H1 (cell line): ENCODE data around the gene ADAMTS9. TPM values are rescaled to one million over a fixed set of nuclear protein-coding genes. Genes with fewer than 3 reads are reported as not detected.

Experiments used
- CHD2 ChIP-seq: IDR thresholded peaks from 2 replicates; pipeline ENCODE4 v1.6.1; 2012; ENCODE audit warnings: low read length, improper control_type of control experiment
- HDAC2 ChIP-seq, 2 experiments: fragments of 300-600 bp in 1 of 2; sonication (generic) in 1 of 2; IDR thresholded peaks; 2 replicates each; pipeline ENCODE4 v1.6.1; 2011 to 2012; ENCODE audit warnings: low read depth in 2 of 2, low read length in 2 of 2, mild to moderate bottlenecking in 2 of 2, moderate library complexity in 2 of 2, borderline replicate concordance in 1 of 2, inconsistent platforms in 1 of 2
- JUN ChIP-seq: IDR thresholded peaks from 2 replicates; pipeline ENCODE4 v1.6.1; 2011; ENCODE audit warnings: low read depth, mild to moderate bottlenecking, improper control_type of control experiment, low read length
- KDM4A ChIP-seq: IDR thresholded peaks from one replicate; pipeline ENCODE4 v1.7.1; 2012; ENCODE audit warnings: low read depth, mild to moderate bottlenecking, moderate library complexity, low read length, inconsistent platforms; ENCODE audit not compliant: severe bottlenecking
- NRF1 ChIP-seq: IDR thresholded peaks from 2 replicates; pipeline ENCODE4 v1.6.1; 2011; ENCODE audit warnings: mild to moderate bottlenecking, low read depth, low read length, improper control_type of control experiment
- RBBP5 ChIP-seq: IDR thresholded peaks from 2 replicates; pipeline ENCODE4 v1.7.1; 2012; ENCODE audit warnings: low read depth, mild to moderate bottlenecking, inconsistent platforms, low read length, moderate library complexity, borderline replicate concordance
- RNF2 ChIP-seq: fragments of 200-900, 300-1000 bp; sonication (generic); IDR thresholded peaks from 2 replicates; pipeline ENCODE4 v1.7.1; 2016; ENCODE audit warnings: borderline replicate concordance, low read depth, mild to moderate bottlenecking, antibody characterized with exemption, low read length; ENCODE audit not compliant: poor library complexity, severe bottlenecking; ENCODE audit errors: missing control alignments
- SIRT6 ChIP-seq: IDR thresholded peaks from one replicate; pipeline ENCODE4 v1.7.1; 2012; ENCODE audit warnings: low read length, inconsistent platforms
- SP4 ChIP-seq: IDR thresholded peaks from 2 replicates; pipeline ENCODE4 v1.6.1; 2012; ENCODE audit warnings: low read length, inconsistent platforms
- polyA plus RNA-seq, 7 experiments: library from polyadenylated mRNA; depleted of rRNA in 3 of 7; stranded (reverse) in 5 of 7; unstranded in 2 of 7; fragments of >200 nt in 5 of 7; fragments of 200-250 nt in 2 of 7; gene quantifications; 1 replicate in 5 of 7; 2 replicates in 1 of 7; 4 replicates in 1 of 7; pipeline versions ENCODE4 v1.2.1 to v1.2.3, GENCODE V29; 2011 to 2013; ENCODE audit warnings: missing spikeins in 2 of 7, mixed read lengths in 2 of 7
- total RNA-seq: library from RNA; stranded (reverse); fragmentation: NEBNext Ultra II Directional; extraction: Animal tissue kit (Norgen Biotek cat#: 25700); gene quantifications from 2 replicates; pipeline ENCODE4 v1.2.1, GENCODE V29; 2021
- TF ChIP-seq, protein P1 (sequence below): fragments of 300-600 bp; sonication (generic); IDR thresholded peaks from 2 replicates; pipeline ENCODE4 v1.7.1; 2012; ENCODE audit warnings: low read length, moderate library complexity, mild to moderate bottlenecking, inconsistent platforms; ENCODE audit not compliant: insufficient replicate concordance
- TF ChIP-seq, protein P2 (sequence below): IDR thresholded peaks from 2 replicates; pipeline ENCODE4 v1.6.1; 2011; ENCODE audit warnings: low read depth, mild to moderate bottlenecking, low read length; ENCODE audit not compliant: insufficient read depth

The ADAMTS9 gene
- total and polyA plus RNA-seq, 2 of the 8 experiments (the other 6 are each of a cell fraction or from before 2014, with no cell fraction given) = 0.20 to 0.41 TPM

DNA sequence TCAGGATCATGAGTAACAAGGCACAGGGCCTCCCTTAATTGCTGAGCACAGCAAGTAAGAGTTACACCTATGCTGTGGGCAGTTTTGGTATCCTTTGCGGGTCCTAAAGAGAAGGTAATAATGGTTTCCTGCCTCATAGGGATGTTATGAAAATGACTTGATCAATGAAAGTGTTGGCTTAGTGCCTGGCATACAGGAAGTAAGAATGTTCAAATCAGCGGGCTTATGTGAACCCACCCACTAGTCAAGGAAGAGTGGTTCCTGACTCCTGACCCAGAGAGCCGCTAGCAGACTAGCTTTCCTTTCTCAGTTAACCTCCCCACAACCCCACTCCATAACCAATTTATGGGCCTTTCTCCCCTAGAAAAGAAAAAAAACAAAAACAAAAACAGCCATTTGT, 5.2 kb upstream of the ADAMTS9 start (continued):
- TF ChIP-seq, protein P1, sequence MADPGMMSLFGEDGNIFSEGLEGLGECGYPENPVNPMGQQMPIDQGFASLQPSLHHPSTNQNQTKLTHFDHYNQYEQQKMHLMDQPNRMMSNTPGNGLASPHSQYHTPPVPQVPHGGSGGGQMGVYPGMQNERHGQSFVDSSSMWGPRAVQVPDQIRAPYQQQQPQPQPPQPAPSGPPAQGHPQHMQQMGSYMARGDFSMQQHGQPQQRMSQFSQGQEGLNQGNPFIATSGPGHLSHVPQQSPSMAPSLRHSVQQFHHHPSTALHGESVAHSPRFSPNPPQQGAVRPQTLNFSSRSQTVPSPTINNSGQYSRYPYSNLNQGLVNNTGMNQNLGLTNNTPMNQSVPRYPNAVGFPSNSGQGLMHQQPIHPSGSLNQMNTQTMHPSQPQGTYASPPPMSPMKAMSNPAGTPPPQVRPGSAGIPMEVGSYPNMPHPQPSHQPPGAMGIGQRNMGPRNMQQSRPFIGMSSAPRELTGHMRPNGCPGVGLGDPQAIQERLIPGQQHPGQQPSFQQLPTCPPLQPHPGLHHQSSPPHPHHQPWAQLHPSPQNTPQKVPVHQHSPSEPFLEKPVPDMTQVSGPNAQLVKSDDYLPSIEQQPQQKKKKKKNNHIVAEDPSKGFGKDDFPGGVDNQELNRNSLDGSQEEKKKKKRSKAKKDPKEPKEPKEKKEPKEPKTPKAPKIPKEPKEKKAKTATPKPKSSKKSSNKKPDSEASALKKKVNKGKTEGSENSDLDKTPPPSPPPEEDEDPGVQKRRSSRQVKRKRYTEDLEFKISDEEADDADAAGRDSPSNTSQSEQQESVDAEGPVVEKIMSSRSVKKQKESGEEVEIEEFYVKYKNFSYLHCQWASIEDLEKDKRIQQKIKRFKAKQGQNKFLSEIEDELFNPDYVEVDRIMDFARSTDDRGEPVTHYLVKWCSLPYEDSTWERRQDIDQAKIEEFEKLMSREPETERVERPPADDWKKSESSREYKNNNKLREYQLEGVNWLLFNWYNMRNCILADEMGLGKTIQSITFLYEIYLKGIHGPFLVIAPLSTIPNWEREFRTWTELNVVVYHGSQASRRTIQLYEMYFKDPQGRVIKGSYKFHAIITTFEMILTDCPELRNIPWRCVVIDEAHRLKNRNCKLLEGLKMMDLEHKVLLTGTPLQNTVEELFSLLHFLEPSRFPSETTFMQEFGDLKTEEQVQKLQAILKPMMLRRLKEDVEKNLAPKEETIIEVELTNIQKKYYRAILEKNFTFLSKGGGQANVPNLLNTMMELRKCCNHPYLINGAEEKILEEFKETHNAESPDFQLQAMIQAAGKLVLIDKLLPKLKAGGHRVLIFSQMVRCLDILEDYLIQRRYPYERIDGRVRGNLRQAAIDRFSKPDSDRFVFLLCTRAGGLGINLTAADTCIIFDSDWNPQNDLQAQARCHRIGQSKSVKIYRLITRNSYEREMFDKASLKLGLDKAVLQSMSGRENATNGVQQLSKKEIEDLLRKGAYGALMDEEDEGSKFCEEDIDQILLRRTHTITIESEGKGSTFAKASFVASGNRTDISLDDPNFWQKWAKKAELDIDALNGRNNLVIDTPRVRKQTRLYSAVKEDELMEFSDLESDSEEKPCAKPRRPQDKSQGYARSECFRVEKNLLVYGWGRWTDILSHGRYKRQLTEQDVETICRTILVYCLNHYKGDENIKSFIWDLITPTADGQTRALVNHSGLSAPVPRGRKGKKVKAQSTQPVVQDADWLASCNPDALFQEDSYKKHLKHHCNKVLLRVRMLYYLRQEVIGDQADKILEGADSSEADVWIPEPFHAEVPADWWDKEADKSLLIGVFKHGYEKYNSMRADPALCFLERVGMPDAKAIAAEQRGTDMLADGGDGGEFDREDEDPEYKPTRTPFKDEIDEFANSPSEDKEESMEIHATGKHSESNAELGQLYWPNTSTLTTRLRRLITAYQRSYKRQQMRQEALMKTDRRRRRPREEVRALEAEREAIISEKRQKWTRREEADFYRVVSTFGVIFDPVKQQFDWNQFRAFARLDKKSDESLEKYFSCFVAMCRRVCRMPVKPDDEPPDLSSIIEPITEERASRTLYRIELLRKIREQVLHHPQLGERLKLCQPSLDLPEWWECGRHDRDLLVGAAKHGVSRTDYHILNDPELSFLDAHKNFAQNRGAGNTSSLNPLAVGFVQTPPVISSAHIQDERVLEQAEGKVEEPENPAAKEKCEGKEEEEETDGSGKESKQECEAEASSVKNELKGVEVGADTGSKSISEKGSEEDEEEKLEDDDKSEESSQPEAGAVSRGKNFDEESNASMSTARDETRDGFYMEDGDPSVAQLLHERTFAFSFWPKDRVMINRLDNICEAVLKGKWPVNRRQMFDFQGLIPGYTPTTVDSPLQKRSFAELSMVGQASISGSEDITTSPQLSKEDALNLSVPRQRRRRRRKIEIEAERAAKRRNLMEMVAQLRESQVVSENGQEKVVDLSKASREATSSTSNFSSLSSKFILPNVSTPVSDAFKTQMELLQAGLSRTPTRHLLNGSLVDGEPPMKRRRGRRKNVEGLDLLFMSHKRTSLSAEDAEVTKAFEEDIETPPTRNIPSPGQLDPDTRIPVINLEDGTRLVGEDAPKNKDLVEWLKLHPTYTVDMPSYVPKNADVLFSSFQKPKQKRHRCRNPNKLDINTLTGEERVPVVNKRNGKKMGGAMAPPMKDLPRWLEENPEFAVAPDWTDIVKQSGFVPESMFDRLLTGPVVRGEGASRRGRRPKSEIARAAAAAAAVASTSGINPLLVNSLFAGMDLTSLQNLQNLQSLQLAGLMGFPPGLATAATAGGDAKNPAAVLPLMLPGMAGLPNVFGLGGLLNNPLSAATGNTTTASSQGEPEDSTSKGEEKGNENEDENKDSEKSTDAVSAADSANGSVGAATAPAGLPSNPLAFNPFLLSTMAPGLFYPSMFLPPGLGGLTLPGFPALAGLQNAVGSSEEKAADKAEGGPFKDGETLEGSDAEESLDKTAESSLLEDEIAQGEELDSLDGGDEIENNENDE = no peak
- no peak for TF ChIP-seq HDAC2 (IDR thresholded peaks at IDR 0.05; ENCODE audit: borderline replicate concordance in 1 of 2, low read depth in 2 of 2, low read length in 2 of 2)
- no peak for TF ChIP-seq JUN
- TF ChIP-seq SIRT6 = no peak
- no peak for TF ChIP-seq KDM4A
- TF ChIP-seq NRF1 = no peak
- no peak for TF ChIP-seq RBBP5
- TF ChIP-seq, protein P2, sequence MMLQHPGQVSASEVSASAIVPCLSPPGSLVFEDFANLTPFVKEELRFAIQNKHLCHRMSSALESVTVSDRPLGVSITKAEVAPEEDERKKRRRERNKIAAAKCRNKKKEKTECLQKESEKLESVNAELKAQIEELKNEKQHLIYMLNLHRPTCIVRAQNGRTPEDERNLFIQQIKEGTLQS = no peak
- no peak for TF ChIP-seq RNF2
- TF ChIP-seq CHD2 = no peak
- TF ChIP-seq SP4 = no peak
